ENCODE results near the gene BCL7A. TPM values are rescaled to one million over a fixed set of nuclear protein-coding genes. Genes with fewer than 3 reads are reported as not detected.

The BCL7A gene
- total RNA-seq, 1 donor from 2014 or later, result 6.0 TPM

DNA sequence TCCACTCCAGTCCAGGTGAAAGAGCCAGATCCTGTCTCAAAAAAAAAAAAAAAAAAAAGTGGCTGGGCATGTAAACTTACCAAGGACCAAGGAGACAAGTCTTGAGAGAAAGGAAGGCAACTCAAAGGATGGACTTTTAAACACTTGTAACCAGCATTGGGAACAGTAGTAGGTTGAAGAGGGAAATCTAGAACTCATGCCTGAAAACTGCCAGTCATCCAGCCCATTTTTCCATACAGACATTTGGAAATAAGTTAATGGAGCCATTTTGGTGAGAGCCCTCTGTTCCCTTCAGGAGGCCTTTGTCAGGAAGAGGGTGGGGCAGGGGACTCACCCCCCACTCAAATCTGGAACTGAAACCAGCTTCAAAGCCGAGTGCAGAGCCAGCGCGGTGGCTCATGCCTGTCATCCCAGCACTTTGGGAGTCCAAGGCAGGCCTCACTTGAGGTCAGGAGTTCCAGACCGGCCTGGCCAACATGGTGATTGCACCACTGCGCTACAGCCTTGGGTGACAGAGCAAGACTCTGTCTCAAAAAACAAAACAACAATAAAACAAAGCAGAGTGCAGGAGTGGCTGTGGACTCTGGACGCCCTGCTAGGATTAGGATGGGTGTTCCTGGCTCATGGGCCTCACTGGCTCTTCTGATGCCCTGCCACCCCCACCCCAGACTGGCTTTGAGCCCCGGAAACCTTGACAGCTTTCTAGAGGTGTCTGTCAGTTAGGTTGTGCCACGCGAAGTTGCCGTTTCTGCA lies 55.2 kb downstream of the BCL7A start:
- no peak for DNase-seq (ENCODE audit: low read depth in 2 of 2)

DNA sequence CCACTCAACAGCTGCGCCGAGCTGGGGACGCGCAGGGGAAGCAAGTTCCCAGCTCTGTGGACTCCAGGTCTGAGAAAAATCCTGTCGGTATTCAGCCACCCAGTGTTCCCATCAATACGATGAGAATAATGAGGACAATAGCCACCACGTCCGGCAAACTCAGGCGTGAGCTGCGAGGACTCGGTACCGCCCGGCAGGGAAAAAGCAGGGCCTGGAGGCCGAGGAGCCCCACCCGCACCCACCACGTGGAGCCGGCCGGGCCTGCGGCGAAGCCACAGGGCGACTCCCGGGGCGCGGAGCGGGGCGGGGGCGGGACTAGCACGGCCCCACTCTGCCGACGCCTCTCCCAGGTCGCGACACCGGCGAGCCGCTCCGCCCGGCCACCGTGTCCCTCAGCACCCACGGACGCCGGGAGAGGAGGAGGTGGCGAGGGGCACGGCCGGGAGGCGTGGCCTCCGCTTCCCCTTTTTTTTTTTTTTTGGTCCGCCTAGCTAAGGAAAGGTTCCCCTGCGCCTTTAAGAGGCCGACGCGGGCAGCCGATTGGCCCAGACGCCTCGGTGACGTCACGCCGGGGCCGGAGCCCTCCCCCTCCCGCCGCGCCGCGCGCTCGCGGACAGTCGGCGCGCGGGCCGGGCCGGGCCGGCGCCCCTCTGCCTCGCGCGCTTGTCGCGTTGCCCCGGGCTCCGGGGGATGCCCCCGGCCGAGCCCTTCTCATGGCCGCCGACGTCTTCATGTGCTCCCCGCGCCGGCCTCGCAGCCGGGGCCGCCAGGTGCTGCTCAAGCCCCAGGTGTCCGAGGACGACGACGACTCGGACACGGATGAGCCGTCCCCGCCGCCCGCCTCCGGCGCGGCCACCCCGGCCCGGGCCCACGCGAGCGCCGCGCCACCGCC lies 56.7 kb downstream of the BCL7A start, which contains the start of gene MLXIP:
TSS of gene MLXIP (plus strand) at position 616 of the 892 bp plus-strand sequence. CDS start at position 714, 98 bp downstream.
- peak; percentile 72 to 95 for DNase-seq (ENCODE audit: low read depth in 2 of 2)

GRCh38 chr12:122079033-122079531 lies 57.4 kb downstream of the BCL7A start:
- peak in 1 of 2 donors; percentile 27 for DNase-seq (ENCODE audit: low read depth in 2 of 2)

GRCh38 chr12:122079532-122080081 lies 57.9 kb downstream of the BCL7A start:
- no peak for DNase-seq (ENCODE audit: low read depth in 2 of 2)

DNA sequence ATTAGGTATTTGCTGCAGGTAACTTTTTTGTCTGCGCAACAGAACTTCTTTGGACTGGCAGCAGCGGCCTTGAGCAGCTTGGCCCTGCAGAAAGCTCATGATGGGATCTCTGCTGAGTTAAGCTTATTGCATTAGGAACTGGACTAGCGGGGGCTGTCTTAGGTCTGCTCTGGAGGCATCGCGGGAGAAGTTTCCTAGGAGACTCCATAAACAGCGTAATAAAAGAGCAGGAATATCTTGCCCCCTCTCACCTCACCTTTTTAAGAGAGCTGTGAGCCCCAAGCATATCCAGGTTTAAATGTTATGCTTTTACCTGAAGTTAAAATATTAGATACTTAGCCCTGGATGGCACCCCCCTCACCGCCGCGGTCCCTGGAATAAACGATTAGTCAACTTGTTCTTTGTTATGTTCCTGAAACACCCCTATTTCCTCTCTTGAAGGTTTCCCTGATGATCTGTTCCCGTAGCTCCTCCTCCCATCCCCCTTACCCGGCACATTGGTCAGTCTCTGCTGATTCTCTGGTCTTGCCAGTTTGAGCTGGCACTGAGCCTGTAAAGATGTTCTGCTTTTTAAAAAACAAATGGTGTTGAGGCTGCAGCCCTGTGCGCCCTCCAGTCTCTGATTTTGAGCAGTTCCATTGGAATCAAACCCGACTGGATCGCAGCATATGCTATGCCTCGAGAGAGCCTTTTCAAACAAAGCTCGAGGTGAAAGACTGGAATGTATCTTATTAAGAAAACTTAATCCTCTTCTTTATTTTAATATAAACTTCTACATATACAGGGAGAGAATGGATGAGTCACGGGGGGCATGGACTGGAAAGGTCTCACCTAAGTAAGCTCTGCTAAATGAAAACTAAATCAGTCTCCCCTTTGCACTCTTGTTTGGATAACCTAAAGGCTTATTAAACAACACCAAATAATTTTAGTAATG lies 58.7 kb downstream of the BCL7A start:
- DNase-seq (ENCODE audit: low read depth in 2 of 2), result peak in 1 of 2 donors; percentile 92

GRCh38 chr12:122081083-122081696 lies 59.5 kb downstream of the BCL7A start:
- DNase-seq (ENCODE audit: low read depth in 2 of 2), result peak in 1 of 2 donors; percentile 41

DNA sequence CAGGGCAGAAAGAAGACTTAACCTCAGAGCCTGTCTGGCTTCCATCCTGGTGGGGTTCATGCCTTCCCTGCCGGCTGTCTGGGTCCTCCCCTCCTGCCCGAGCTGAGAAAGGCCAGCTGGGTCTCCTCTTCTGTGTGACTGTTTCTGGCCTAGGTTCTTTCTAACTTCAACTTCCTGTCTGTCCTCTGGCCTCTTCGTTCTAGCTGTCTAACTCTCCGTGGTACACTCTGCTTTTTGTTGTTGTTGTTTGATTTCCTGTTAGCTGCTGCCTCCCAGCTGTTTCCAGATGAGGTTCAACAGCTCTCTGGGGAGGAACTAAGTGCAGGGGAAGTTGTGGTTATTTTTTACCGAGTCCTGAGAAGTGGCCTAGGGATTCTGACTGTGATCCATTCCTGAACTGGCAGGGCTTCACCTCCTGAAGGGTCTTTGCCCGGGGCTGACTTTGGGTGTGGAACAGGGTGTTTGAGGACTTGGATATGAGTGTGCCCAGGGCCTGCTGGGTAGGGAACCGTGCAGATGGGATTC lies 60.1 kb downstream of the BCL7A start:
- peak in 1 of 2 donors; percentile 63 for DNase-seq (ENCODE audit: low read depth in 2 of 2)

DNA sequence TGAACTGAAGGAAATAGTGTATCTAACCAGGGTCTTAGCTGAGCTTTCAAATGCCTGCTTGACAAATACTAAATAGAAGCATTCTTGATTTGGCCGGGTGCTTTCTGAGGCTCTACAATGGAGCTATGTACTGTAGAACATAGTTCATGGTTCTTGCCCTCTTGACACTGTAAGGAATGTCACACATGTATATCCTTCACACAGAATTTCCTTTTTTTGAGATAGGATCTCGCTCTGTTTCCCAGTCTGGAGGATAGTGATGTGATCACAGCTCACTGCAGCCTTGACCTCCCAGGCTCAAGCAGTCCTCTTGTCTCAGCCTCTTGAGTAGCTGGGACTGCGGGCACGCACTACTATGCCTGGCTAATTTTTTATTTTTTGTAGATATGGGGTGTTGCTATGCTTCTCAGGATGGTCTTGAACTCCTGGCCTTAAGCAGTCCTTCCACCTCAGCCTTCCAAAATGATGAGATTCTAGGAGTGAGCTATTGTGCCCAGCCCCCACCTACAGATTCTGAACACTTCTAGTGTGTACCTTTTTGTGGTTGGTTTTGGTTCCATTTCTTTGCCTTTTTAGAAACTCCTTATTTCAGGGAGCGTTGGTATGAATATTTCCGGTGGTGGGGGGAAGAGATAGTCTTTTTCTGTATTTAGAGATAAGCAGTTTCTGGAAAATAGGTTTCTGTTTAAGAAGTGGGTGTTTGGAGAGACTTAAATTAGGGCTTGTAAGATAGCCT lies 61.1 kb downstream of the BCL7A start:
- no peak for DNase-seq (ENCODE audit: low read depth in 2 of 2)

DNA sequence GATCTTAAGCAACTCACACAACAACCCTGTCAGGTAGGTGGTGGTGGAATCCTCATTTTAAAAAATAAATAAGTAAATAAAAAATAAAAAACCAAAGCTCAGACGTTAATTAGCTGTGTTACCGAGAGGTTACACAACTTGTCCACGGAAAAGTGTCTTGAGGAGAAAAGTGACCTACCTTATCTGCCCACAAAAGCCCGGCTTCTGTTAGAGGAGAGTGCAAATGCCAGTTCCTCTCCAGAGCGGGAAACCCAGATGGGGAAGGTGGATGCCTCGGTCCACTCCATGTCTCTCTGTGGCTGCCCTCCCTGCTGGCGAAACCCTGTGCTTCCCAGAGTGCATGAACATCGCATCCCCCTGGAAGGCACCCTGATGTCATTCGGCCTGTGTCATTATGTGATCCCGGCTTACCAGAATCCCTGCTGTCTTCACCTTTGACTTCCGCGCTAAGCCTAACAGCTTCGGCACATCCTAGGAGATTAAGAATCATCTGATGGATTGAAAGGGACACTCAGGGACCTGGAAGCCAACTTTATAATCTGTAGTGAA lies 63.2 kb downstream of the BCL7A start:
- no peak for DNase-seq (ENCODE audit: low read depth in 2 of 2)

DNA sequence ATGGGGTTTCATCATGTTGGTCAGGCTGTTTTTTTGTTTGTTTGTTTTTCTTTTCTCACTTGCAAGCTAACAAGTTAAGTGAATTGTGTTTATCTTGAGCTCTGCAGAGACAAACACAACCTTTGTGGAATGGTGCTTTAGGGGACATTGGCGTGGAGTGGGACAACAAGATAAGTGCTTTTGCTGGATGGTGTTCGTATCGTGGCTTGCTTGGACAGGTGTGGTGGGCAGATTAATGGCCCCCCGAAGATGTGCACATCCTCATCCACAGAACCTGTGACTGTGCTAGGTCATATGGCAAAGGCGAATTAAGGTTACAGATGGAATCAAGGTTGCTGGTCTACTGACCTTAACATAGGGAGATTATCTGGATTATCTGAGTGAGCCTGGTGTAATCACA lies 63.9 kb downstream of the BCL7A start:
- DNase-seq (ENCODE audit: low read depth in 2 of 2), result no peak

- DNase-seq (ENCODE audit: low read depth in 2 of 2), result no peak
These were observed 64.4 kb downstream of the BCL7A start for GRCh38 chr12:122086116-122086515.

DNA sequence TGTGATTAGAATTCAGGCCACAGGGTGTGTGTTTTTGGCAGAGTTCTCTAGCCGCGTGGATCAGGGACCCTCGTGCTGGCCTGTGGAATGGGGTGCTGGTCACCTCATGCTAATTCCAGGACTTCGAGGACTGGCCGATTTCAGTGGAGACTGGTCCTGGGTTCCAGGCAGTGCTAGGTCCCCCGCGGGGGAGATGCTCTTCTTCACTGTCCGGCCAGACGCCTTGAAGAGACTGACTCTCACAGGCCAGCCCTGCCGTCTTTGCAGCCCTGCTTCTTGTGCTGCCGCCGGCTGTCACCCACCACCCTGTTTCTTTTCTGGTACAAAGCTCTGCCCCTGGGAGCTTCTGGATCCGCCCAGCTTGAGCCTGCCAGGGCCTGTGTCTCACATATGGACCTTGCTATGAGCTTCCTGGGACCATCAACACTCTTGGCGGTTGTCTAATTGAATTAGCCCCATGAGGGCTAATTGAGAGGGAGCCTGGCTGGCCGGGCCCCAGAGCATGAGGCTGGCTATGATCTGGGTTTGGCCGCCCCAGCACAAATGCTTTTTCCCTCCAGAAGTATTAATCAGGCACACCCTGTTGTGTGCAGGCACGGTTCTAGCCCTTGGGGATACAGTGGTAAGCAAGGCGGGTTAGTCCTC lies 65.1 kb downstream of the BCL7A start:
- DNase-seq (ENCODE audit: low read depth in 2 of 2), result no peak

DNA sequence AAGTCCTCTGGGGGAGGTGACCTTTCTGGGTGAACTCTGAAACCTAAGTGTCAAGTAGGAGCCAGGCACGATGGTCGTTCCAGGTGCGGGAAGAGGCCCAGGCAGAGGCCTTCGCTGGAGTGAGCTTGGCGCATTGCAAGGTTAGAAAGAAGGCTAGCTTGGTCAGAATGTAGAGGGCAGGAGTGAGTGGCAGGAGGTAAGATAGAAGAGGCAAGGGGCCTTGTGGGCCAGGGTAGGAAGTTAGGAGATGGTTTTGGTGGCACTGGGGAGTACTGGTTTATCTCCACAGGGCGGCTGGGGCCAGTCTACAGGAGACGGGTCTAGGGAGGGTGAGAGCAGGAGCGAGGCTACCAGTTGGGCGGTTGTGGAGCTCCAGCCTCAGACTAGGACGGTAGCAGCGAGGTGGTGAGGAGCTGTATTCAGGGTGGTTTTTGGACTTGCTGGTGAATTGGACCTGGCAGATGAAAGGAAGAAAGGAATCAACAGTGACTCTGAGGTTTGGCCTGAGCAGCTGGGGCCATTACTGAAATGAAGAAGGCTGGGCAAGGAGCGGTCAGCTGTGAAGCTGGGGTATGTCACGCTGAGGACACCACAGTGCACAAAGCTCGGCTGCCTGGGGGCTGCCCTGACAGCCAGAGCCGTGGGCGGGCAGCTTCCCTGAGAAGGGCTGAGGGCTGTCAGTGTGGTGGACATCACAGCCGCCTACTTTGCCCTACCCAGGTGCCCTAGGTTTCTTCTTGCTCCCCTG lies 65.9 kb downstream of the BCL7A start:
- DNase-seq (ENCODE audit: low read depth in 2 of 2), result no peak

DNA sequence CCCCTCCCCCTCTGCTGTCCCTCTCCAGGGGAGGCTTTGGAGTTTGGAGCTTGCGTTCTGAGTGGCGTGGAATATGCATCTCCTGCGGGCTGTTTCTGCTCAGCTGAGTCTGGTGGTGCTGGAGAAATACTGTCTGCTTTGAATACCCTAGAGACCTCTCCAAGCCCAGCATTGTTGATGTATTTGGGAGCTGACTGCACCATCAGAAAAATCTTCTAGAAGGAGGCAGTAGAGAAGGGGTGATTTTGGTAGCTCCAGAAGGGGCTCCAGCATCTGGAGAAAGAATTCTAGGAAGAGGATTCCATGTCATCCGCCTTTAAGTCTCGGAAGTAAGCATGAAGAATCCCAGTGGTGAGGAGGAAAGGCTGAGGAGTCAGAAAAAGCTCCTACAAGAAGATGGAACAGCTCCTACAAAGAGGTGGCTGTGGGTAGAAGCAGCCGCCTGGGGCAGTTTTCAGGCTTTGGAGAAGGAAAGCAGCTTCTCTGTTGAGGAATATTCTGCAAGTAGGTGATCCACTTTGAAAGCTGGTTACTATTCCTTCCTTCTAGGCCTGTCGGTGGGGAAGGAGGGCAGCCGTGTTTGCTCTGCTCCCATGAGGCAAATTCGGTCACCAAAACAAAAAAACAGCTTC lies 66.6 kb downstream of the BCL7A start:
- no peak for DNase-seq (ENCODE audit: low read depth in 2 of 2)

DNA sequence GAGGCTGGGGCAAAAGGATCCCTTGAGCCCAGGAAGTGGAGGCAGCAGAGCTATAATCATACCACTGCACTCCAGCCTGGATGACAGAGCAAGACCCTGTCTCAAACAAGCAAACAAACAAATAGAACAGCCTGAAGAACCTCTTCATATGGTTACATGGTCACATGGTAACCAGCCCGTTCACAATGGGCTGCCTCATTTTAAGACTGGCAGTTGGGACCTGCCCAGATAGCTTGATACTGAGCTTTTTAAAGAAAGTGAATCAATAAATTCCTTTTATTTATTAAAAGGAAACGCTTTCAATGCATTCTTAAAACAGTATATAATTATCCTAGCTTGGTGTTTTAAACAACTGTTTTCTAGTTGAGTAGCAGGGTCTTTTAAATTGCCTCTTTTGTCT lies 67.4 kb downstream of the BCL7A start:
- no peak for DNase-seq (ENCODE audit: low read depth in 2 of 2)

DNA sequence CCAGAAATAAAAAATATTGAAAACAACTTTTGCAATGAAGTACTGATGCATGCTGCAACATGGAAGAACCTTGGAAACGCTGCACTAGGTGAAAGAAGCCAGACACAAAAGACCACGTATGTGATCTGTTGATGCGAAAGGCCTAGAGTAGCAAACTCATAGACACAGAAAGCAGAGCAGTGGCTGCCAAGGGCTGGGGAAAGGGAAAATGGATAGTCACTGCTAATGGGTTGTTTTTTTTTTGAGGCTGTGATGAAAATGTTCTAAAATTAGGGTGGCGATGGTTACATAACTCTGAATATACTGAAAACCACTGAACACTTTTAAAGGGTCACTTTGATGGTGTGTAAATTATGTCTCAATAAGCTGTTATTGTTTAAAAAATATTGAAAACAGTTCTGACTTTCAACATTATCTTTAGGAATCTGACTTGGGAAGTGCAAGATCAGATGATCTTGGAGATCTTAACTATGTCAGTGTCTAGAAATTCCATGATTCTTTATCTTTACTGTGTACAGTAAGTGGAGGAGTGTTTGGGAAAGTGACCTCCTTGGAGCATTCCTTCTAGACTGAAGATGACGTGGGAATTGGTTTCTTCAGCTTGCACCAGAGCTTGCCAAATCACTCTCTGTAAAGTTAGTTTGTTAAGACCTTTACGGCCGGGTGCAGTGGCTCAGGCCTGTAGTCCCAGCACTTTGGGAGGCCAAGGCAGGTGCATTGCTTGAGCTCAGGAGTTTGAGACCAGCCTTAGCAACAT lies 69.3 kb downstream of the BCL7A start:
- no peak for DNase-seq (ENCODE audit: low read depth in 2 of 2)

Data from dermis microvascular lymphatic vessel endothelial cell (primary cell).